ENCODE results near the gene MARF1.

Gene MARF1

DNA sequence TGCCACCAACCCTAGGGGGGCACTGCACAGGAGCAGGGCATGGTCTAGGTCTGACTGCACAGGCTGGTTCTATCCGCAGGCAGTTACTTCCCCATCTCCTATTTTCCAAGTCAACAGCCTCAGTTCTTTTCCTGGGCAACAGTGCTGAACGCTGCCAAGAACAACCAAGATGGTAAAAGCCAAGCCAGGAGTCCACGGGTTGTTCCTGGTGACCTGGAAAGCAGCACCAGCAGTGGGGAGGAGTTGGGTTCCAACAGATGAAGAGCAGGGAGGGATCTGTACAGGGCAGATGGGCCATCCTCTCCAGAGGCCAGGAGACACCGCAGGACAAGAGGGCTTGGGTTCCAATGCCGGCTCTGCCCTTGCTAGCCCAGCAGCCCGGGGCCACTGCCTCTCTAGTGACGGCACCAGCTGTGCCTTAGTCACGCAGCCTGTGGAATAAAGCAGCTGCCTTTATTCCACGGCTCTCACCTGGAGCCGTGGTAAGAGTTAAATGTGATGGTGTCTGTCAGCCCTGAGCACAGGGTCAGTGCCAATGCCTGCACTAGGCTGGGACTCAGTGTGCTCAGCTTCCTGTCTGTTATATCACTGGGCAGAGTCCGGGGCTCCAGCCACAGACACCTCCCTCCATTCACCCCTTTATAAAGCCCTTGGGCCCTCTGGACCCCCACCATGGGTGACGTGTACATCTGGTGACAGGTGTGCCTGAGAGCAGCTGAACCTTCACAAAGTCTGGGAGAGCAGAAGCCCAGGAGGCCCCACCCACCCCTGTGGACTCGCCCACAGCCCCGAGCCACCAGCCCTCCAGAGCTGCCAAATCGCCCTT, 44.9 kb downstream of the MARF1 start:
- no peak overlapping the region for H3K4me3 ChIP-seq (ENCODE audit: low read length)
- no peak for DNase-seq (ENCODE audit: low read depth)
- TF ChIP-seq, protein P1, sequence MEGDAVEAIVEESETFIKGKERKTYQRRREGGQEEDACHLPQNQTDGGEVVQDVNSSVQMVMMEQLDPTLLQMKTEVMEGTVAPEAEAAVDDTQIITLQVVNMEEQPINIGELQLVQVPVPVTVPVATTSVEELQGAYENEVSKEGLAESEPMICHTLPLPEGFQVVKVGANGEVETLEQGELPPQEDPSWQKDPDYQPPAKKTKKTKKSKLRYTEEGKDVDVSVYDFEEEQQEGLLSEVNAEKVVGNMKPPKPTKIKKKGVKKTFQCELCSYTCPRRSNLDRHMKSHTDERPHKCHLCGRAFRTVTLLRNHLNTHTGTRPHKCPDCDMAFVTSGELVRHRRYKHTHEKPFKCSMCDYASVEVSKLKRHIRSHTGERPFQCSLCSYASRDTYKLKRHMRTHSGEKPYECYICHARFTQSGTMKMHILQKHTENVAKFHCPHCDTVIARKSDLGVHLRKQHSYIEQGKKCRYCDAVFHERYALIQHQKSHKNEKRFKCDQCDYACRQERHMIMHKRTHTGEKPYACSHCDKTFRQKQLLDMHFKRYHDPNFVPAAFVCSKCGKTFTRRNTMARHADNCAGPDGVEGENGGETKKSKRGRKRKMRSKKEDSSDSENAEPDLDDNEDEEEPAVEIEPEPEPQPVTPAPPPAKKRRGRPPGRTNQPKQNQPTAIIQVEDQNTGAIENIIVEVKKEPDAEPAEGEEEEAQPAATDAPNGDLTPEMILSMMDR (conservative IDR thresholded peaks at IDR 0.05; ENCODE audit: low read length) = no peak

DNA sequence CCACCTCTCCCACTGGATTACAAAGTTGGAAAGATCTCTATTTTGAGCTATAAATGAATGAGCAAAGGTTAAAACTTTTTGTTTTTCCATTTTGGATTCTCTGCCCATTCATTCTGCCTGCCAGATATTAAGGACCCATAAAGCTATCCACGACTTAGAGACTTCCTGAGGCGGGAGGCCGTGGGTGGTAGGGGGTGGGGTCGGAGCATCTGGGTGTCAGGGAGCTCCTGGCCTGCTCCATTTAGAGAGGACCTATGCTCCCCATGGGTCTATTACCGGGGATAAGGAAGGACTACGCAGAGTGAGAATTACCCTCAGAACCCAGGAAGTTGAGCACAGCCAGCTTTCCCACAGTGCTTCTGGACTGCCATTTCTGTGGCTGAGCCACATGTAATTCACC, 45.8 kb downstream of the MARF1 start:
- TF ChIP-seq, protein P1 (conservative IDR thresholded peaks at IDR 0.05; ENCODE audit: low read length) = no peak
- no peak for DNase-seq (ENCODE audit: low read depth)
- H3K4me3 ChIP-seq (ENCODE audit: low read length) = no peak overlapping the region

DNA sequence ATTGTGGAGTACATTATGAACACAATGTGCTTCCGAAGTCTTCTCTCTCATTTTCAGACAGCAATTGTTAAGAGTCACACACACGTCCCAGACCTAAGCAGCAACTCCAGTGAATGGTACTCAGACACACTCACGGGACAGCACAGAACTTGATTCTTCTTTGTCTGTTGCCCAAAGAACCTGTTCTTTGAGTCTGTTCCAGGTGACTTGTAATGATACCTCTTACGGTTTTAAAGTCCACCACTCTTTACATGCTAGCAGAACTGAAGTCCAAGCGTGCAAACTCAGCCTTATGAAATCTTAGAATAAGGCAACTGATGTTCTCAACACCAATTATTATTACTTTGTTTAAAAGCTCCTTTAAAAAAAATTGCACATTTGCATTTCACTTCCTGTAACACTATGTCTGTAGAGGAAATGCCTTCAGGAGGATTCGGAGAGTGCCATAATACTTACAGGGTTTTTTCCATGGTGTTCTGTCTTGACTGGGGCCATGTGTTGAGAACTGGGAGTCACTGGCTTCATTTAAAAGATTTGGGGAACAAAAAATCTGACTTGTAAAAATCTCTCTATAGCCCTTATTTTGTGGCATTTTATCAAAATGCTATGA, 48.1 kb downstream of the MARF1 start:
- no peak overlapping the region for H3K4me3 ChIP-seq (ENCODE audit: low read length)
- TF ChIP-seq, protein P1 (conservative IDR thresholded peaks at IDR 0.05; ENCODE audit: low read length) = no peak
- no peak for DNase-seq (ENCODE audit: low read depth)

DNA sequence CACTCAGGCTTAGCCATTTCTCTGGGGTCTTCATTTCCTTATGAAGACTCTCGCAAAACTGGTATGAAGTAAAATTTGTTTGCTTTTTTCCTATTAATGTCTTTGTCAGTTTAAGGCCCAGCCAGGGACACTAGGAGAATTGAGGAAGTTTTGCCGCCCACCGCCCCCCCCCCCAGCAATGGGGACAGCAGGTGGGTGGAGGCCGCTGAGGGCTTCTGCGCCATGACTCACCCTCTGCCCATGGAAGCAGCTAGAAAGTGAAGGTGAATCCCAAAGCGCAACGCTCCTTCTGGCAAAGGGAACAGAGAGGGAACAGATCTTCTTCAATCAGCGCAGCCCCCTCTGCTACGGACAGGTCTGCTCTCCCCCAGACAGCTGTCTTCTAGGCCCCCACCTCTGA, 49.7 kb downstream of the MARF1 start:
- no peak for DNase-seq (ENCODE audit: low read depth)
- TF ChIP-seq, protein P1 (conservative IDR thresholded peaks at IDR 0.05; ENCODE audit: low read length) = no peak
- no peak overlapping the region for H3K4me3 ChIP-seq (ENCODE audit: low read length)

DNA sequence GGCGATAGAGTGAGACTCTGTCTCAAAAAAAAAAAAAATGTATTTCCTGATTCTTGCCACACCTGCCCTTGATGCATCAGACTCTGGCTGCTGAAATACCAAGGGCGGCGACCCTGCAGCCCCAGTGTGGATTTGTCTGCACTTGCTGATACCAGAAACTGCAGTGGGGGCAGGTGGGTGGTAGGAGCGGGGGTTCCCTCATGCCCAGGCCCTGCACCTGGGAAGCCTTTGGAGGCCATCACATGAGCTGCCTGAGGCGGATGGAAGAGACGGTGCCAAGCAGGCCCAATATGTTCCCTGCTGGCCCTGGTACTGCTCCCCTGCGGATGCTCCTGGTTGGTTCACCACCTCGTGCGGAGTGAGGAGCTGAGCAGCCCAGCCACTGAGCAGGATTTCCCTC, 50.6 kb downstream of the MARF1 start:
- TF ChIP-seq, protein P1 (conservative IDR thresholded peaks at IDR 0.05; ENCODE audit: low read length) = no peak
- DNase-seq (ENCODE audit: low read depth) = no peak
- no peak overlapping the region for H3K4me3 ChIP-seq (ENCODE audit: low read length)

DNA sequence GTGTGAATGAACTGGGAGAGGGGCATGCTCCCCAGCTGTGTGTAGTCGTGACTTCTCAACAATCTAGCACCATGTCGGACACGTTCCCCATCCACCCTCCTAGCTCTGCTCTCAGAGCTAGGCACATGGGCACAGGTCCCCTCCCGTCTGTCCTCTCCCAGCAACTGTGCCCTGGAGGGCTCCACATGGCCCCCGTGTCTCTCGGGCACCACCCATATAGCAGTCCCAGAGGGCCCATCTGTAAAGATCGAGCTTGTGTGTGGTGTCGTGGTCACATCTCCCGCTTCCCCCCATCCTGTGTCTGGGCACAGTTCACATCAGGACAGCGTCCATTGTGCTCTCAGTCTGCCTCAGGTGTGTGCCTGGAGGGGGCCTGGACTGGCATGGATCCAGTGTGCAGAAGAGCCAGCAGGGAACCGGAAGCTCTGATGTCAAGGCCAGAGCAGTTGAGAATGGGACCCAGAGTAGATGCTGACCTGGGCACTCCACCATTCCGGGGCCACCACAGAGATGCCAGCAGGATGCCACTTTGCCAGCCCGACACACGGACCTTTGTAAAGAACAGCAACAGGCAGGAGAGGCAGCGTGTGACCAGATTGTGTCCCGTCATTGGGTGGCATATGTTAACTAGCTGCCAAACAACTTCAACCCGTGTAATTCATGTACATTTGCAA, 55.7 kb downstream of the MARF1 start:
- H3K4me3 ChIP-seq (ENCODE audit: low read length) = no peak overlapping the region
- TF ChIP-seq, protein P1 (conservative IDR thresholded peaks at IDR 0.05; ENCODE audit: low read length) = no peak

More for the DNA sequence above, 55.7 kb downstream of the MARF1 start:
- no peak for DNase-seq (ENCODE audit: low read depth)
